ENCODE measurements around the gene ZNF134.

ZNF134 gene

GRCh38 chr19:57611113-57611512 lies 2.9 kb upstream of the ZNF134 start:
- FAIRE-seq (no peak), DNase-seq (ENCODE audit: insufficient read length, low spot score) (no peak)
- TF ChIP-seq CTCF (IDR thresholded peaks at IDR 0.05; ENCODE audit: insufficient read depth, missing control alignments): no peak

DNA sequence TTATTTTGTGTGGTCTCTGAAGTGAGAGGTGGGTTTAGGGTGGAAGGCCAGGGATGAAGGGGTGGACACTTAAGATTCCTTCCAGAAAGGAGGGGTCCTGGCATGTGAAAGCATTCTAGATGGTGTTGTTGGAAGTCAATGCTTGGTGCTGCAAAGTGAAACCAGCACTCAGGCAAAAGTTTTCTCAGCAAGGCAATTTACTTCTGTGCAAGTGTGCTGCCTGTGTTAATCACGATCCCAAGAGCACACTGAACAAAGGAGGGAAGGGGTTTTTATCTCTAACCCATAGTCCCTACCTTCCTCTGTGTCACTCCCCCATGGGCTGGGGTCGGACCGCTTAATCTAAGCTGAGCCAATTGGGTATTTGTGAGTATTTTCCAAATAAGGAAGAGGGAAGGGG lies 1.3 kb downstream of the ZNF134 start:
- no peak for TF ChIP-seq CTCF (IDR thresholded peaks at IDR 0.05; ENCODE audit: insufficient read depth, missing control alignments)
- FAIRE-seq: no peak

DNA sequence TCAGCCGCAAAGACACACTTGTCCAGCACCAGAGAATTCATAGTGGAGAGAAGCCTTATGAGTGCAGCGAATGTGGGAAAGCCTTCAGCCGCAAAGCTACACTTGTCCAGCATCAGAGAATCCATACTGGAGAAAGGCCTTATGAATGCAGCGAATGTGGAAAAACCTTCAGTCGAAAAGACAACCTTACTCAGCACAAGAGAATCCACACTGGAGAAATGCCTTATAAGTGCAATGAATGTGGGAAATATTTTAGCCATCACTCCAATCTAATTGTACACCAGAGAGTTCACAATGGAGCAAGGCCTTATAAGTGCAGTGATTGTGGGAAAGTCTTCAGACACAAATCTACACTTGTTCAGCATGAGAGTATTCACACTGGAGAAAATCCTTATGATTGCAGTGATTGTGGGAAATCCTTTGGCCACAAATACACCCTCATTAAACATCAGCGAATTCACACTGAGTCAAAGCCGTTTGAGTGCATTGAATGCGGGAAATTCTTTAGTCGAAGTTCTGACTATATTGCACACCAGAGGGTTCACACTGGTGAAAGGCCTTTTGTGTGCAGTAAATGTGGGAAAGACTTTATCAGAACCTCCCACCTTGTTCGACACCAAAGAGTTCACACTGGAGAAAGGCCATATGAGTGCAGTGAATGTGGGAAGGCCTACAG lies 6.8 kb downstream of the ZNF134 start:
- FAIRE-seq (no peak), DNase-seq (ENCODE audit: insufficient read length, low spot score) (no peak)
- TF ChIP-seq CTCF (IDR thresholded peaks at IDR 0.05; ENCODE audit: insufficient read depth, missing control alignments): no peak

More for the DNA sequence above, 1.3 kb downstream of the ZNF134 start:
- no peak for DNase-seq (ENCODE audit: insufficient read length, low spot score)

- TF ChIP-seq CTCF (IDR thresholded peaks at IDR 0.05; ENCODE audit: insufficient read depth, missing control alignments): no peak
- FAIRE-seq (no peak), DNase-seq (ENCODE audit: insufficient read length, low spot score) (no peak)
Observed at GRCh38 chr19:57623091-57623490, 9.0 kb downstream of the ZNF134 start.

GRCh38 chr19:57632987-57633831 lies 19.2 kb downstream of the ZNF134 start, which contains the start of gene ZNF211:
ZNF211 (plus strand) TSS chr19:57633168; CDS start chr19:57633347, 179 bp downstream.
- peak; percentile 41 for FAIRE-seq
- peak; percentile 78 for DNase-seq (ENCODE audit: insufficient read length, low spot score)
- no peak for TF ChIP-seq CTCF (IDR thresholded peaks at IDR 0.05; ENCODE audit: insufficient read depth, missing control alignments)

- no peak for TF ChIP-seq CTCF (IDR thresholded peaks at IDR 0.05; ENCODE audit: insufficient read depth, missing control alignments)
- DNase-seq (ENCODE audit: insufficient read length, low spot score): no peak
- no peak for FAIRE-seq
Observed at GRCh38 chr19:57633832-57634131, 19.7 kb downstream of the ZNF134 start.

DNA sequence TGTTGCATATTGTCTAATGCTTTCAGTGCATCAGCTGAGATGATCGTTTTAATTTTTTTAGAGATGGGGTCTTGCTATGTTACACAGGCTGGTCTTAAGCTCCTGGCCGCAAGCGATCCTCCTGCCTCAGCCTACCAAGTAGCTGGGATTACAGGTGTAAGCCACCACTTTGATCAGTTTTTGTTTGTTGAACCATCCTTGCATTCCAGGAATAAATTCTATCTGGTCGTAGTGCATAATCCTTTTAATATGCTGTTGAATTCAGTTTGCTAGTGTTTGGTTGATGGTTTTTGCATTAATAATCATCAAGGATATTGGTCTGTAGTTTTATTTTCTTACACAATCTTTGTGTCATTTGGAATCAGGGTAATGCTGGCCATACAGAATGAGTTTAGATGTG lies 23.3 kb downstream of the ZNF134 start:
- FAIRE-seq (no peak), DNase-seq (ENCODE audit: insufficient read length, low spot score) (no peak)
- TF ChIP-seq CTCF (IDR thresholded peaks at IDR 0.05; ENCODE audit: insufficient read depth, missing control alignments): no peak

Data from D721Med (cell line).